Measurements from ENCODE around the gene IQCE. TPM values are rescaled to one million over a fixed set of nuclear protein-coding genes. Genes with fewer than 3 reads are reported as not detected.

IQCE gene
- total and polyA plus RNA-seq, 2 donors (not counting 1 experiment from before 2014, with no cell fraction given): 3.5 to 9.5 TPM

DNA sequence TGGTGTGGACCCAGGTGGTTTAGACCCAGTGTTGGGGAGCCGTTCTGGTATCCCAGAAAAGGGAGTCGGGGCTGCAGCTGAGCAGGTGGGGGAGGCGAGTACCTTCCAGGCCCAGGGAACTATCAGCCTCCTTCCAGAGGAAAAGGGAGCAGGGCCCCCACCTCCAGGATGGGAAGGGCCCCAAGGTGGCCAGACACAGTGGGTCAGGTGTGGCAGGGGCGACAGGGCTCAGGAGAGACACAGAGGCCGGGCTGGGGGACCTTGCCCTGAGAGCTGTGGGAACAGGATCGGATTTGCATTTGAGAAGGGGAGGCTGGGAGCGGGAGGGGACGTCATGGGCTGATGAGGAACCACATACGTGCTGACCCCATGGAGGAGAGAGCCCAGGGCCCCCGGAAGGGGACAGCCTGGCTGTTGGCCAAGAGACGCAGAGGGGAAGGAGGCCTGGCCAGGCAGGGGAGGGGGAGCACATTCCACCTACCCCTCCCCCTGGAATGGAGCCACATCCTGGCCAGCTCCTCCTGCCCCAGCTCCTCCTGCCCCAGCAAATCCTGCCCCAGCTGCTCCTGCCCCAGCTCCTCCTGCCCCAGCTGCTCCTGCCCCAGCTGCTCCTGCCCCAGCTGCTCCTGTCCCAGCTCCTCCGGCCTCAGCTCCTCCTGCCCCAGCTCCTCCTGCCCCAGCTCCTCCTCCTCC is 63.3 kb downstream of the IQCE start:
- no peaks in the 10 kb centered on the region for H3K79me2 ChIP-seq (ENCODE audit: control insufficient read depth, insufficient read depth, low read length)
- CTCF ChIA-PET: no interaction called here
- H3K27me3 Mint-ChIP-seq: no peaks in the 10 kb centered on the region
- H3K4me3 ChIP-seq (ENCODE audit: control extremely low read depth in 1 of 5, extremely low read depth in 1 of 5, insufficient read depth in 1 of 5, low read depth in 2 of 5, low read length in 4 of 5): no peak overlapping the region
- no peaks in the 10 kb centered on the region for H4K20me1 ChIP-seq (ENCODE audit: control insufficient read depth, insufficient read depth, low read length, poor library complexity, severe bottlenecking)
- POLR2A ChIA-PET: no interaction called here
- no peak overlapping the region for H3K4me3 Mint-ChIP-seq
- no peak overlapping the region for H3K9ac ChIP-seq (ENCODE audit: low read length)
- TF ChIP-seq, protein P1, sequence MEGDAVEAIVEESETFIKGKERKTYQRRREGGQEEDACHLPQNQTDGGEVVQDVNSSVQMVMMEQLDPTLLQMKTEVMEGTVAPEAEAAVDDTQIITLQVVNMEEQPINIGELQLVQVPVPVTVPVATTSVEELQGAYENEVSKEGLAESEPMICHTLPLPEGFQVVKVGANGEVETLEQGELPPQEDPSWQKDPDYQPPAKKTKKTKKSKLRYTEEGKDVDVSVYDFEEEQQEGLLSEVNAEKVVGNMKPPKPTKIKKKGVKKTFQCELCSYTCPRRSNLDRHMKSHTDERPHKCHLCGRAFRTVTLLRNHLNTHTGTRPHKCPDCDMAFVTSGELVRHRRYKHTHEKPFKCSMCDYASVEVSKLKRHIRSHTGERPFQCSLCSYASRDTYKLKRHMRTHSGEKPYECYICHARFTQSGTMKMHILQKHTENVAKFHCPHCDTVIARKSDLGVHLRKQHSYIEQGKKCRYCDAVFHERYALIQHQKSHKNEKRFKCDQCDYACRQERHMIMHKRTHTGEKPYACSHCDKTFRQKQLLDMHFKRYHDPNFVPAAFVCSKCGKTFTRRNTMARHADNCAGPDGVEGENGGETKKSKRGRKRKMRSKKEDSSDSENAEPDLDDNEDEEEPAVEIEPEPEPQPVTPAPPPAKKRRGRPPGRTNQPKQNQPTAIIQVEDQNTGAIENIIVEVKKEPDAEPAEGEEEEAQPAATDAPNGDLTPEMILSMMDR (IDR thresholded peaks at IDR 0.05): no peak
- no peak for TF ChIP-seq EZH2 (IDR thresholded peaks at IDR 0.05; ENCODE audit: borderline replicate concordance, insufficient read depth, low read depth, low read length, poor library complexity, severe bottlenecking)
- DNase-seq (no peak), ATAC-seq (ENCODE audit: low read depth) (no peak)
- H3K4me1 ChIP-seq (ENCODE audit: control insufficient read depth in 2 of 2, insufficient read depth in 2 of 2, low read length in 2 of 2): no peaks in the 10 kb centered on the region
- H3K9me3 Mint-ChIP-seq (ENCODE audit: insufficient read depth): no peaks in the 10 kb centered on the region
- intact Hi-C loops (cut with micrococcal nuclease): no loop called here
- WGBS (ENCODE audit: insufficient coverage): 80% methylated on average over 9 of the region's 12 CpGs
- H2AFZ ChIP-seq (ENCODE audit: insufficient read depth, low read depth, low read length, poor library complexity, severe bottlenecking): no peak overlapping the region
- H3K4me1 Mint-ChIP-seq: no peaks in the 10 kb centered on the region
- no peak overlapping the region for H3K4me2 ChIP-seq (replicated peaks; ENCODE audit: low read depth, low read length, poor library complexity, severe bottlenecking)
- H3K27ac Mint-ChIP-seq: no peak overlapping the region
- peaks cover 0 to 9% (median 0%) of the 10 kb centered on the region in 4 experiments for H3K27me3 ChIP-seq (replicated peaks in 1 of 4; ENCODE audit: control extremely low read depth in 1 of 4, control insufficient read depth in 3 of 4, insufficient read depth in 4 of 4, low read length in 3 of 4)
- H3K36me3 ChIP-seq (replicated peaks in 1 of 2; ENCODE audit: control extremely low read depth in 1 of 2, control insufficient read depth in 1 of 2, extremely low read depth in 1 of 2, insufficient read depth in 2 of 2, low read length in 1 of 2): no peaks in the 10 kb centered on the region
- H3K27ac ChIP-seq (ENCODE audit: low read length in 2 of 2): no peak overlapping the region
- no peaks in the 10 kb centered on the region for H3K9me3 ChIP-seq (ENCODE audit: control extremely low read depth in 1 of 3, control insufficient read depth in 2 of 3, insufficient read depth in 1 of 3, low read length in 2 of 3)

DNA sequence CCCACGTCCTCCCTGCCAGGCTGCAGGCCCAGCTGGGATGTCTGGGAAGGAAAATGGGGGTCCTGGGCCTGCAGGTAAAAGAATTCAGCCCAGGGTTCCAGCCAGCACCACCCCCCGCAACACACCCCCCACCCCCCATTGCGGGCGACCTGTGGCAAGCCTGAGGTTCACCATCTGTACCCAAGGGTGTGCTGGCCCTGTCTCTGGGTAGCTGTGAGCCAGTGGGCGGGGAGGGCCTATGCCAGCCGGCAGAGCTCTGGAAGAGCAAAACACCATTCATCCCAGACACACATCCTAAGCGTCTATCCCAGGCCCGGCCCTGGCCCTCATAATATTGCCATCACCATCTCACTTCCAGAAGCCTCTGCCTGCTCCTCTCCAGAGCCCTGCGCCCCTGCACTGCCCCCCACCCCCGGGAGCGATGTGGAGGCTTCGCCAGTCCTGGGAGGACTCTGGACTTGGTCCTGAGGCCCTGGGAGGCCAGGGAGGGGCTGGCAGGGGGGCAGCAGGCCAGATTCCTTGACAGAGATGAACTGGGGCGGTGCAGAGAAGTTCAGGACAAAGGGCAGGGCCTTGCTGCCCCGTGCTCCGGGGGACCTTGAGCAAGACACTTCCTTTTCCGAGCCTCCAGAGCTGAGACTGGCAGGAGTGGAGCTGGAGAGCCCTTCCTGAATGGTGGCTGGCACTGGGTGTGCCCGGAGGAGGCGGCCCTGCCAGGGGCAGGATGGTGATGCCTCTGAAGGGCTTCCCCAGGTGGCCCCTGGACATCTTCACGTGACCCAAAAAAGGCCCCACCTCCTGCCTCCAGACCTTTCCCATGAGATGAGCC is 64.3 kb downstream of the IQCE start:
- Histone ChIP-seq H2AFZ (ENCODE audit: insufficient read depth, low read depth, low read length, poor library complexity, severe bottlenecking) (no peak overlapping the region), H3K9ac (ENCODE audit: low read length) (no peak overlapping the region), H3K27me3 (replicated peaks in 1 of 4; ENCODE audit: control extremely low read depth in 1 of 4, control insufficient read depth in 3 of 4, insufficient read depth in 4 of 4, low read length in 3 of 4) (peaks cover 0 to 10% (median 0%) of the 10 kb centered on the region in 4 experiments), H3K79me2 (ENCODE audit: control insufficient read depth, insufficient read depth, low read length) (no peaks in the 10 kb centered on the region), H3K9me3 (ENCODE audit: control extremely low read depth in 1 of 3, control insufficient read depth in 2 of 3, insufficient read depth in 1 of 3, low read length in 2 of 3) (no peaks in the 10 kb centered on the region), H4K20me1 (ENCODE audit: control insufficient read depth, insufficient read depth, low read length, poor library complexity, severe bottlenecking) (no peaks in the 10 kb centered on the region), H3K36me3 (replicated peaks in 1 of 2; ENCODE audit: control extremely low read depth in 1 of 2, control insufficient read depth in 1 of 2, extremely low read depth in 1 of 2, insufficient read depth in 2 of 2, low read length in 1 of 2) (no peaks in the 10 kb centered on the region), H3K27ac (ENCODE audit: low read length in 2 of 2) (no peak overlapping the region), H3K4me3 (ENCODE audit: control extremely low read depth in 1 of 5, extremely low read depth in 1 of 5, insufficient read depth in 1 of 5, low read depth in 2 of 5, low read length in 4 of 5) (no peak overlapping the region), H3K4me1 (ENCODE audit: control insufficient read depth in 2 of 2, insufficient read depth in 2 of 2, low read length in 2 of 2) (no peaks in the 10 kb centered on the region), H3K4me2 (replicated peaks; ENCODE audit: low read depth, low read length, poor library complexity, severe bottlenecking) (no peak overlapping the region)
- no peaks in the 10 kb centered on the region for H3K4me1 Mint-ChIP-seq
- 65% methylated on average over 10 of the region's 19 CpGs for WGBS (ENCODE audit: insufficient coverage)
- no peak for TF ChIP-seq EZH2 (IDR thresholded peaks at IDR 0.05; ENCODE audit: borderline replicate concordance, insufficient read depth, low read depth, low read length, poor library complexity, severe bottlenecking)
- H3K27ac Mint-ChIP-seq: no peak overlapping the region
- no peak for DNase-seq
- ChIA-PET CTCF (no interaction called here), POLR2A (no interaction called here)
- H3K4me3 Mint-ChIP-seq: no peak overlapping the region
- intact Hi-C loops (cut with micrococcal nuclease): no loop called here
- ATAC-seq (ENCODE audit: low read depth): no peak
- no peaks in the 10 kb centered on the region for H3K9me3 Mint-ChIP-seq (ENCODE audit: insufficient read depth)
- no peaks in the 10 kb centered on the region for H3K27me3 Mint-ChIP-seq
